OCI-LY7 (cell line): ENCODE data around the gene RPS5. TPM values are rescaled to one million over a fixed set of nuclear protein-coding genes. Genes with fewer than 3 reads are reported as not detected.
A peak's percentile ranks its signal among the peaks of the same experiment; 100 is the strongest.

ENCODE experiments used
- BruUV-seq: library from RNA; stranded (reverse); fragments of 400-500 nt; replicated peaks from 2 replicates; lab custom pipeline; 2021; lab: Mats Ljungman, UMichigan
- CTCF ChIA-PET: fragments of 300-600 bp; sonication (Branson Sonifier 250); formaldehyde crosslinking; loops from one replicate; lab custom pipeline; 2022; ENCODE audit warnings: antibody characterized with exemption; ENCODE audit not compliant: unreplicated experiment; lab: Charles Lee
- POLR2A ChIA-PET: fragments of 300-600 bp; sonication (Branson Sonifier 250); formaldehyde crosslinking; loops from one replicate; lab custom pipeline; 2022; ENCODE audit warnings: antibody characterized with exemption; lab: Charles Lee
- DNase-seq: peaks from one replicate; pipeline ENCODE4 v3.0.0-alpha.2; 2015; ENCODE audit warnings: low spot score
- H2AFZ ChIP-seq: fragments of 200-600 bp; sonication (generic), shearing (Covaris generic); 2 replicates; pipeline ENCODE4 v1.6.1; 2014; ENCODE audit warnings: mild to moderate bottlenecking, antibody characterized with exemption, low read length, moderate library complexity
- H3K27ac ChIP-seq: fragments of 200-600 bp; sonication (generic); 2 replicates; pipeline ENCODE4 v1.5.1; 2014; ENCODE audit warnings: mixed run types, low read depth, mild to moderate bottlenecking, moderate library complexity, low read length, inconsistent platforms; ENCODE audit not compliant: poor library complexity, severe bottlenecking
- H3K36me3 ChIP-seq: fragments of 200-600 bp; sonication (generic); 2 replicates; pipeline ENCODE4 v1.6.1; 2014; ENCODE audit warnings: mild to moderate bottlenecking, antibody characterized with exemption, low read length, moderate library complexity, mixed read lengths; ENCODE audit not compliant: insufficient read depth
- H3K4me1 ChIP-seq: fragments of 200-600 bp; sonication (generic); 2 replicates; pipeline ENCODE4 v1.5.1; 2014; ENCODE audit warnings: mild to moderate bottlenecking, low read length; ENCODE audit not compliant: insufficient read depth, poor library complexity, severe bottlenecking
- H3K4me2 ChIP-seq: fragments of 200-600 bp; sonication (generic); 2 replicates; pipeline ENCODE4 v1.6.1; 2014; ENCODE audit warnings: mild to moderate bottlenecking, low read length
- H3K4me3 ChIP-seq: fragments of 200-600 bp; sonication (generic); 2 replicates; pipeline ENCODE4 v1.5.1; 2014; ENCODE audit warnings: mild to moderate bottlenecking, low read depth, low read length; ENCODE audit not compliant: poor library complexity, severe bottlenecking
- H3K79me2 ChIP-seq: fragments of 200-600 bp; sonication (generic); 2 replicates; pipeline ENCODE4 v1.6.1; 2016; ENCODE audit warnings: low read depth, mild to moderate bottlenecking, low read length, moderate library complexity, mixed read lengths; ENCODE audit not compliant: insufficient read depth
- H3K9me2 ChIP-seq: fragments of 200-600 bp; sonication (generic); 2 replicates; pipeline ENCODE4 v1.6.1; 2016; ENCODE audit warnings: mild to moderate bottlenecking, low read length, mixed read lengths; ENCODE audit not compliant: insufficient read depth
- H3K9me3 ChIP-seq: fragments of 200-600 bp; sonication (generic); 2 replicates; pipeline ENCODE4 v1.6.1; 2014; ENCODE audit warnings: mild to moderate bottlenecking, mixed run types, low read length, mixed read lengths
- H4K20me1 ChIP-seq: fragments of 200-600 bp; sonication (generic); 2 replicates; pipeline ENCODE4 v1.6.1; 2014; ENCODE audit warnings: mild to moderate bottlenecking, antibody characterized with exemption, low read length, moderate library complexity, mixed read lengths; ENCODE audit not compliant: insufficient read depth
- CTCF ChIP-seq: fragments of 200-600 bp; sonication (generic); conservative IDR thresholded peaks from 2 replicates; pipeline ENCODE4 v1.5.1; 2014; ENCODE audit warnings: mild to moderate bottlenecking, antibody characterized with exemption, low read length, moderate library complexity, mixed read lengths
- EZH2phosphoT487 ChIP-seq: fragments of 200-600 bp; sonication (generic); IDR thresholded peaks from 2 replicates; pipeline ENCODE4 v1.6.1; 2018; ENCODE audit warnings: low read depth, borderline replicate concordance, mild to moderate bottlenecking, mixed run types, antibody characterized with exemption, low read length, moderate library complexity, mixed read lengths
- intact Hi-C: fragments of 100-400 bp; cut with micrococcal nuclease; formaldehyde crosslinking; loops from one replicate; pipeline ENCODE4 v1.10.0; 2022; ENCODE audit not compliant: unreplicated experiment
- total RNA-seq, 2 experiments: library from RNA; depleted of rRNA in 1 of 2; stranded (reverse); fragments of >200 nt in 1 of 2; shearing (Covaris generic) in 1 of 2; gene quantifications; 2 replicates each; pipeline ENCODE4 v1.2.3, GENCODE V29; 2014 to 2022

Gene RPS5
- total RNA-seq, 2 experiments from 2014 or later = 1,607 to 3,333 TPM

- H4K20me1 ChIP-seq = no peaks in the 10 kb centered on the region
Observed at GRCh38 chr19:58338825-58339558, 48.1 kb upstream of the RPS5 start.

GRCh38 chr19:58345558-58345957, 41.5 kb upstream of the RPS5 start:
- no TSS peak for BruUV-seq
- no peaks in the 10 kb centered on the region for H3K9me2 ChIP-seq
- H3K4me1 ChIP-seq = peaks cover 18% of the 10 kb centered on the region
- ChIA-PET POLR2A (no interaction called here), CTCF (interaction anchor here (0.6 kb wide), 1 partner anchor 134 kb away, joined by 6 read pairs; no protein-coding TSS in a partner anchor)
- peaks cover 11% of the 10 kb centered on the region for H3K79me2 ChIP-seq
- H3K9me3 ChIP-seq = no peaks in the 10 kb centered on the region
- 0 out of 2 replicates have a peak, but pooled peaks cover 4% of the 10 kb centered on the region for H3K36me3 ChIP-seq
- TF ChIP-seq EZH2phosphoT487 = no peak
- TF ChIP-seq CTCF = no peak
- peaks cover 4% of the 10 kb centered on the region; the same call in 1 of the 2 replicates for H4K20me1 ChIP-seq
- no peak overlapping the region for H2AFZ ChIP-seq
- peak overlapping the region; percentile 27; the same call in 1 of the 2 replicates for H3K4me2 ChIP-seq
- intact Hi-C loops = loop anchor here (5.0 kb wide), 1 partner anchor 132 kb away; the partner anchor contains the start of gene ZNF446
- no peak overlapping the region for H3K27ac ChIP-seq
- no peak overlapping the region for H3K4me3 ChIP-seq
- no peak for DNase-seq

More at GRCh38 chr19:58338825-58339558, 48.1 kb upstream of the RPS5 start:
- CTCF ChIA-PET = no interaction called here
- H3K4me1 ChIP-seq = no peaks in the 10 kb centered on the region
- TF ChIP-seq EZH2phosphoT487 = no peak
- TF ChIP-seq CTCF = peak; percentile 50
- H3K27ac ChIP-seq = no peak overlapping the region
- no peaks in the 10 kb centered on the region for H3K79me2 ChIP-seq
- DNase-seq = no peak
- POLR2A ChIA-PET = no interaction called here
- BruUV-seq = no TSS peak
- H3K9me2 ChIP-seq = no peaks in the 10 kb centered on the region
- intact Hi-C loops = no loop called here
- no peak overlapping the region for H3K4me2 ChIP-seq
- no peak overlapping the region for H2AFZ ChIP-seq
- H3K4me3 ChIP-seq = no peak overlapping the region
- H3K9me3 ChIP-seq = no peaks in the 10 kb centered on the region
- peaks cover 19% of the 10 kb centered on the region; the same call in 1 of the 2 replicates for H3K36me3 ChIP-seq
